Thymus (tissue), 11 donors: ENCODE measurements around the gene MAD1L1. TPM values are rescaled to one million over a fixed set of nuclear protein-coding genes. Genes with fewer than 3 reads are reported as not detected.

Experiments used
- DNase-seq, 9 donors: peaks; one replicate each; pipeline ENCODE4 v3.0.0-alpha.2; 2013; ENCODE audit warnings: low spot score in 9 of 9, low read depth in 6 of 9, missing footprints in 1 of 9
- H3K27ac ChIP-seq, 2 donors: one replicate each; pipeline ENCODE4 v1.5.1; 2013; ENCODE audit warnings: control low read depth in 1 of 2, low read depth in 1 of 2, low read length in 1 of 2, mild to moderate bottlenecking in 1 of 2, moderate library complexity in 1 of 2
- H3K27me3 ChIP-seq, 2 donors: one replicate each; pipeline ENCODE4 v1.5.1; 2013; ENCODE audit warnings: low read length in 1 of 2; ENCODE audit not compliant: control insufficient read depth in 2 of 2, insufficient read depth in 1 of 2
- H3K36me3 ChIP-seq, 2 donors: one replicate each; pipeline ENCODE4 v1.5.1; 2013; ENCODE audit warnings: low read length in 1 of 2, mild to moderate bottlenecking in 1 of 2, moderate library complexity in 1 of 2; ENCODE audit not compliant: control insufficient read depth in 2 of 2, insufficient read depth in 2 of 2
- H3K4me1 ChIP-seq, 2 donors: one replicate each; pipeline ENCODE4 v1.5.1; 2013; ENCODE audit warnings: low read length in 2 of 2; ENCODE audit not compliant: control insufficient read depth in 2 of 2, insufficient read depth in 2 of 2
- H3K4me3 ChIP-seq, 2 donors: one replicate each; pipeline ENCODE4 v1.5.1; 2013; ENCODE audit warnings: low read length in 2 of 2, control low read depth in 1 of 2, mild to moderate bottlenecking in 1 of 2
- H3K9me3 ChIP-seq, 2 donors: one replicate each; pipeline ENCODE4 v1.5.1; 2013; ENCODE audit warnings: low read length in 1 of 2, mild to moderate bottlenecking in 1 of 2; ENCODE audit not compliant: control insufficient read depth in 2 of 2, insufficient read depth in 1 of 2
- WGBS: extraction: QIAGEN DNeasy Blood & Tissue Kit; methylation state at CpG from one replicate; pipeline ENCODE4 v1.1.7; 2013; 5-methylcytosine and 5-hydroxymethylcytosine counted together
- polyA plus RNA-seq: library from polyadenylated mRNA; stranded (reverse); fragments of 200-250 nt; gene quantifications from one replicate; pipeline ENCODE4 v1.2.3, GENCODE V29; 2013
- total RNA-seq: library from RNA; stranded (reverse); fragments of 120-200 nt; gene quantifications from one replicate; pipeline ENCODE4 v1.2.4, GENCODE V29; 2013
- donor health status: healthy.

Gene MAD1L1
- total and polyA plus RNA-seq, 2 donors = 93.3 to 103 TPM

- peaks cover 6 to 7% of the 10 kb centered on the region in 2 donors for H3K36me3 ChIP-seq
- no peak overlapping the region for H3K27ac ChIP-seq
- WGBS = 91% methylated on average over 9 of the region's 9 CpGs
- H3K4me3 ChIP-seq = no peak overlapping the region
- H3K9me3 ChIP-seq = peaks cover 0 to 14% of the 10 kb centered on the region in 2 donors
- no peaks in the 10 kb centered on the region for H3K27me3 ChIP-seq
- no peak for DNase-seq
- H3K4me1 ChIP-seq = peaks cover 9 to 57% of the 10 kb centered on the region in 2 donors
Measured at GRCh38 chr7:2116448-2116810, 116.3 kb downstream of the MAD1L1 start.

- Histone ChIP-seq H3K4me1 (peaks cover 9 to 57% of the 10 kb centered on the region in 2 donors), H3K36me3 (peaks cover 3 to 6% of the 10 kb centered on the region in 2 donors), H3K27me3 (no peaks in the 10 kb centered on the region), H3K27ac (no peak overlapping the region), H3K4me3 (no peak overlapping the region), H3K9me3 (peaks cover 0 to 14% of the 10 kb centered on the region in 2 donors)
- WGBS = 76% methylated on average over 25 of the region's 25 CpGs
- no peak for DNase-seq
Measured at GRCh38 chr7:2115760-2116447, 116.8 kb downstream of the MAD1L1 start.

- WGBS = 96% methylated on average over 49 of the region's 49 CpGs
- DNase-seq = no peak
- H3K4me3 ChIP-seq = no peak overlapping the region
- H3K27ac ChIP-seq = no peak overlapping the region
- H3K9me3 ChIP-seq = peaks cover 0 to 14% of the 10 kb centered on the region in 2 donors
- H3K27me3 ChIP-seq = no peaks in the 10 kb centered on the region
- peaks cover 3 to 6% of the 10 kb centered on the region in 2 donors for H3K36me3 ChIP-seq
- peaks cover 2 to 57% of the 10 kb centered on the region in 2 donors for H3K4me1 ChIP-seq
Measured at GRCh38 chr7:2114926-2115759, 117.6 kb downstream of the MAD1L1 start.

- Histone ChIP-seq H3K27me3 (no peaks in the 10 kb centered on the region), H3K9me3 (peaks cover 0 to 14% of the 10 kb centered on the region in 2 donors), H3K4me1 (peaks cover 0 to 55% of the 10 kb centered on the region in 2 donors), H3K36me3 (peaks cover 6 to 7% of the 10 kb centered on the region in 2 donors), H3K27ac (no peak overlapping the region), H3K4me3 (no peak overlapping the region)
- 97% methylated on average over 14 of the region's 14 CpGs for WGBS
- DNase-seq = no peak
Measured at GRCh38 chr7:2114052-2114451, 118.7 kb downstream of the MAD1L1 start.

- Histone ChIP-seq H3K4me1 (peaks cover 0 to 59% of the 10 kb centered on the region in 2 donors), H3K36me3 (peaks cover 6 to 7% of the 10 kb centered on the region in 2 donors), H3K27ac (peak overlapping the region in 1 of 2 donors; percentile 73), H3K27me3 (no peaks in the 10 kb centered on the region), H3K4me3 (peak overlapping the region in 1 of 2 donors; percentile 5), H3K9me3 (peaks cover 0 to 14% of the 10 kb centered on the region in 2 donors)
- DNase-seq = peak in 1 of 9 donors; percentile 49
- 52% methylated on average over 31 of the region's 31 CpGs for WGBS
Measured at GRCh38 chr7:2112261-2113198, 120.2 kb downstream of the MAD1L1 start.

GRCh38 chr7:2111568-2111967 is 121.2 kb downstream of the MAD1L1 start:
- Histone ChIP-seq H3K4me1 (peaks cover 0 to 69% of the 10 kb centered on the region in 2 donors), H3K36me3 (peaks cover 6 to 14% of the 10 kb centered on the region in 2 donors), H3K4me3 (no peak overlapping the region), H3K9me3 (peaks cover 0 to 14% of the 10 kb centered on the region in 2 donors), H3K27ac (no peak overlapping the region), H3K27me3 (no peaks in the 10 kb centered on the region)
- WGBS = 97% methylated on average over 13 of the region's 13 CpGs
- DNase-seq = no peak

- H3K9me3 ChIP-seq = peaks cover 0 to 14% of the 10 kb centered on the region in 2 donors
- peak in 1 of 9 donors; percentile 49 for DNase-seq
- H3K36me3 ChIP-seq = peaks cover 6 to 14% of the 10 kb centered on the region in 2 donors
- 89% methylated on average over 34 of the region's 34 CpGs for WGBS
- no peak overlapping the region for H3K4me3 ChIP-seq
- no peak overlapping the region for H3K27ac ChIP-seq
- H3K4me1 ChIP-seq = peaks cover 0 to 66% of the 10 kb centered on the region in 2 donors
- no peaks in the 10 kb centered on the region for H3K27me3 ChIP-seq
Measured at GRCh38 chr7:2110610-2111396, 121.9 kb downstream of the MAD1L1 start.

GRCh38 chr7:2109936-2110609 is 122.7 kb downstream of the MAD1L1 start:
- DNase-seq = no peak
- no peak overlapping the region for H3K27ac ChIP-seq
- 93% methylated on average over 28 of the region's 28 CpGs for WGBS

More at GRCh38 chr7:2109936-2110609, 122.7 kb downstream of the MAD1L1 start:
- peaks cover 0 to 12% of the 10 kb centered on the region in 2 donors for H3K9me3 ChIP-seq
- H3K4me3 ChIP-seq = no peak overlapping the region
- H3K4me1 ChIP-seq = peaks cover 0 to 67% of the 10 kb centered on the region in 2 donors
- no peaks in the 10 kb centered on the region for H3K27me3 ChIP-seq
- H3K36me3 ChIP-seq = peaks cover 6 to 14% of the 10 kb centered on the region in 2 donors
